ENCODE measurements around the gene OSBPL2.

Gene OSBPL2

DNA sequence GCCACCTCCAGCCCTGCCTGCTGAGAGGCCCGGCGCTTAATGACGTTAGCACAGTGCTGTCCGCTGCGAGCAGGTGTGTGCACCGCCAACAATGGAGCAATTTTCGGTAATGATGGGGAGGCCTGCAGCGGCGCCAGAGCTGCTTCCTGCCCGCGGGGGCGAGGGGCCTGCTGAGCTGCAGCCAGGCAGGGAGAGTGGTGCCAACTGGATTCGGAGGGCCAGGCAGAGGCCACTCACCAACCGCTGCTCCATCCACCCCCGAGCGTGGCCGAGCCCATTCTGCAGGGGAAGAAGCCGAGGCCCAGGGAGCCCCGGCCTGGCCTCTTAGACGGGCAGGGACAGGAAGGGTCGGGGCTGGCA is 27.8 kb upstream of the OSBPL2 start:
- Histone ChIP-seq H3K9me3 (ENCODE audit: low read depth, low read length) (no peaks in the 10 kb centered on the region), H3K27ac (no peak overlapping the region), H3K36me3 (ENCODE audit: insufficient read depth, low read length) (no peaks in the 10 kb centered on the region), H3K4me3 (no peak overlapping the region), H3K9ac (ENCODE audit: insufficient read length) (no peak overlapping the region)
- no peak for TF ChIP-seq POLR2AphosphoS5 (IDR thresholded peaks at IDR 0.05; ENCODE audit: borderline replicate concordance, low read depth, low read length)
- TF ChIP-seq FOXP2 (optimal IDR thresholded peaks at IDR 0.05; ENCODE audit: control extremely low read depth, extremely low read length, insufficient read depth) = no peak
- no peak for TF ChIP-seq EZH2 (IDR thresholded peaks at IDR 0.05)
- DNase-seq (ENCODE audit: low read depth, low spot score) = no peak

- no peak overlapping the region for H3K9ac ChIP-seq (ENCODE audit: insufficient read length)
Observed at GRCh38 chr20:62211216-62211615, 27.1 kb upstream of the OSBPL2 start.

GRCh38 chr20:62211769-62212288 is 26.5 kb upstream of the OSBPL2 start:
- H3K36me3 ChIP-seq (ENCODE audit: insufficient read depth, low read length) = no peaks in the 10 kb centered on the region
- TF ChIP-seq FOXP2 (optimal IDR thresholded peaks at IDR 0.05; ENCODE audit: control extremely low read depth, extremely low read length, insufficient read depth) (no peak), EZH2 (IDR thresholded peaks at IDR 0.05) (no peak), POLR2AphosphoS5 (IDR thresholded peaks at IDR 0.05; ENCODE audit: borderline replicate concordance, low read depth, low read length) (no peak)

More at GRCh38 chr20:62211216-62211615, 27.1 kb upstream of the OSBPL2 start:
- Histone ChIP-seq H3K36me3 (ENCODE audit: insufficient read depth, low read length) (no peaks in the 10 kb centered on the region), H3K27ac (no peak overlapping the region), H3K4me3 (no peak overlapping the region), H3K9me3 (ENCODE audit: low read depth, low read length) (no peaks in the 10 kb centered on the region)
- TF ChIP-seq EZH2 (IDR thresholded peaks at IDR 0.05) = no peak
- TF ChIP-seq POLR2AphosphoS5 (IDR thresholded peaks at IDR 0.05; ENCODE audit: borderline replicate concordance, low read depth, low read length) = no peak
- TF ChIP-seq FOXP2 (optimal IDR thresholded peaks at IDR 0.05; ENCODE audit: control extremely low read depth, extremely low read length, insufficient read depth) = no peak
- DNase-seq (ENCODE audit: low read depth, low spot score) = no peak

GRCh38 chr20:62212299-62212698 is 26.0 kb upstream of the OSBPL2 start:
- no peak overlapping the region for H3K9ac ChIP-seq (ENCODE audit: insufficient read length)
- H3K9me3 ChIP-seq (ENCODE audit: low read depth, low read length) = no peaks in the 10 kb centered on the region
- no peak for DNase-seq (ENCODE audit: low read depth, low spot score)
- H3K4me3 ChIP-seq = no peak overlapping the region
- H3K36me3 ChIP-seq (ENCODE audit: insufficient read depth, low read length) = no peaks in the 10 kb centered on the region
- H3K27ac ChIP-seq = no peak overlapping the region
- no peak for TF ChIP-seq POLR2AphosphoS5 (IDR thresholded peaks at IDR 0.05; ENCODE audit: borderline replicate concordance, low read depth, low read length)
- no peak for TF ChIP-seq EZH2 (IDR thresholded peaks at IDR 0.05)
- TF ChIP-seq FOXP2 (optimal IDR thresholded peaks at IDR 0.05; ENCODE audit: control extremely low read depth, extremely low read length, insufficient read depth) = no peak

More at GRCh38 chr20:62211769-62212288, 26.5 kb upstream of the OSBPL2 start:
- DNase-seq (ENCODE audit: low read depth, low spot score) = no peak
- H3K9ac ChIP-seq (ENCODE audit: insufficient read length) = no peak overlapping the region
- no peak overlapping the region for H3K4me3 ChIP-seq
- H3K9me3 ChIP-seq (ENCODE audit: low read depth, low read length) = no peaks in the 10 kb centered on the region
- no peak overlapping the region for H3K27ac ChIP-seq

GRCh38 chr20:62214067-62214466 is 24.3 kb upstream of the OSBPL2 start:
- Histone ChIP-seq H3K9ac (ENCODE audit: insufficient read length) (no peak overlapping the region), H3K36me3 (ENCODE audit: insufficient read depth, low read length) (no peaks in the 10 kb centered on the region), H3K27ac (no peak overlapping the region), H3K4me3 (no peak overlapping the region), H3K9me3 (ENCODE audit: low read depth, low read length) (no peaks in the 10 kb centered on the region)
- DNase-seq (ENCODE audit: low read depth, low spot score) = no peak
- no peak for TF ChIP-seq FOXP2 (optimal IDR thresholded peaks at IDR 0.05; ENCODE audit: control extremely low read depth, extremely low read length, insufficient read depth)
- no peak for TF ChIP-seq EZH2 (IDR thresholded peaks at IDR 0.05)
- no peak for TF ChIP-seq POLR2AphosphoS5 (IDR thresholded peaks at IDR 0.05; ENCODE audit: borderline replicate concordance, low read depth, low read length)

DNA sequence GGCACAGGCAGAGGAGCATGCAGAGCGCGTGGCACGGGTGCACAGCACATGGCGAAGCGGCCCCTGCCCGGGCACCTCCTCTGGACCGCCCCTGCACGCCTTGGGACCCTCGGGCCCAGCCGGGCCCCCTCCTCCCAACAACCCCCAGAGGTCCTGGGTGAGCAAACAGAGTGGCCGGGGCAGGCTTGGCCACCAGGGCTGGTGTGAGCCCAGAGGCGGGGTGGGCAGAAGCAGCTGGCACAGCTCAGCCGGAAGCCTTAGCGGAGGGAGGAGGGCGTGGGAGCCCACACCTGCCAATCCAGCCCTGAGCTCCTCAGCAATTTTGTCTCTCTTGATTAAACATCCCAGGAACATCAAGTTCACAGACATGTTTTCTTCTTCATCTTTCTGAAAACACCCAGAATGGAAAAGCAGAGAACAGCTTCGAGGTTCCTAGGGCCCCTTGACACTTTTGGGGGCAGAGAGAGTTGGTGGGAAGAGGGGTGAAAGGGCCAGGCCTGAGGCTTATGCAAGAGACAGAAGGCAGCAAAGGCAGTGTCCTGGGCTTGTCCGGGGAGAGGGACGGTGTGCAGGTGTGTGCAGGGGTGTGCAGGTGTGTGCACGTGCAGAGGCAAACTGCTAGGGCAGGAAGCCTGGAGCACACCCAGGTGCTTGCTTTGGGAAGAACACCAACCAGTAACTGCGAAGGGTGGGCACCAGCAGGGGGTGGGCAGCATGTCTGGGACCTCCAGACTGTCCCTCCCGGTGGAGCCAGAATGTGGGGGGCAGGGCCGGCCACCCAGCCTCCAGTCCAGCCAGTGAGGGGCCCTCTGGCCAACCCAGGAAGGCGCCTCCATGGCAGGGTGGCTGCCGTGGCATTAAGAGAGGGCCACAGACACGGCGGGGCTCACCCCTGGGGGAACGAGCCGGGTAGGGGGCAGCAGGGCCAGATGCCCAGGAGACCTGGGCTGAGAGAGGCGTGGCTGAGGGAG is 23.0 kb upstream of the OSBPL2 start:
- H3K36me3 ChIP-seq (ENCODE audit: insufficient read depth, low read length) = no peaks in the 10 kb centered on the region
- H3K9ac ChIP-seq (ENCODE audit: insufficient read length) = no peak overlapping the region
- TF ChIP-seq FOXP2 (optimal IDR thresholded peaks at IDR 0.05; ENCODE audit: control extremely low read depth, extremely low read length, insufficient read depth) (no peak), EZH2 (IDR thresholded peaks at IDR 0.05) (no peak), POLR2AphosphoS5 (IDR thresholded peaks at IDR 0.05; ENCODE audit: borderline replicate concordance, low read depth, low read length) (no peak)
- DNase-seq (ENCODE audit: low read depth, low spot score) = no peak
- H3K27ac ChIP-seq = no peak overlapping the region
- no peak overlapping the region for H3K4me3 ChIP-seq
- H3K9me3 ChIP-seq (ENCODE audit: low read depth, low read length) = no peaks in the 10 kb centered on the region

DNA sequence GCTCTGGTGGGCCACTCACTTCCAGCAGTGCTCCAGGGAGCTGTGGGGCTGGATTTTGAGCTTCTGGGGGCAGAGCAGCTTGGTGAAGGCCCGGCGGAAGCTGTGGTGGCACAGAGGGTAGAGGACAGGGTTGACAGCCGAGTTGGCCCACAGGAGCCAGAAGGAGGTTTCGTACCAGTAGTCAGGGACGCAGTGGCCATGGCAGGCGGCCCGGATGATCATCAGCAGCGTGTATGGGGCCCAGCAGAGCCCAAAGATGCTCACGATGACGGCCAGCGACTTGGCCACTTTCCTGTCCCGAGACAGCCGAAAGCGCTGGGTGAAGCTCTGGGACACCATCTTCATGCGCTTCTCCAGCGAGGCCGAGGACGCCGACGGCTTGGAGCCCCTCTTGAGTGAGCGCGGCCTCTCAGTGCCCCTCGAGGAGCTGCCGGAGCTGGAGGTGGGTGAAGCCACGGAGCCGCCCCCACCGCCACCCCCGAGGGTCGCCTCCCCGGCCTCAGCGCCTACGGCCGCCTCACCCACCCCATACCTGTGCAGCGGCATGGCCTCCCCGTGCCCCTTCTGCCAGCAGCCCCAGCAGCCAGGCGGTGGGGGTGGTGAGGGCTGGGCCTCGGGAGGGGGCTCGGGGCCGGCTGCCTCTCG is 22.2 kb upstream of the OSBPL2 start:
- no peaks in the 10 kb centered on the region for H3K36me3 ChIP-seq (ENCODE audit: insufficient read depth, low read length)
- H3K9ac ChIP-seq (ENCODE audit: insufficient read length) = no peak overlapping the region
- no peak overlapping the region for H3K4me3 ChIP-seq
- no peak for TF ChIP-seq EZH2 (IDR thresholded peaks at IDR 0.05)
- no peak for TF ChIP-seq FOXP2 (optimal IDR thresholded peaks at IDR 0.05; ENCODE audit: control extremely low read depth, extremely low read length, insufficient read depth)
- TF ChIP-seq POLR2AphosphoS5 (IDR thresholded peaks at IDR 0.05; ENCODE audit: borderline replicate concordance, low read depth, low read length) = no peak
- H3K27ac ChIP-seq = no peak overlapping the region
- no peaks in the 10 kb centered on the region for H3K9me3 ChIP-seq (ENCODE audit: low read depth, low read length)
- no peak for DNase-seq (ENCODE audit: low read depth, low spot score)
